RWPE1 (cell line): ENCODE results near the gene WNT7B.

Experiments used
- CTCF ChIA-PET: fragments of 350-600 bp; sonication (Branson Sonifier 250); formaldehyde crosslinking; extraction: SDS; loops from one replicate; lab custom pipeline; 2021; lab: Yijun Ruan, JAX
- POLR2A ChIA-PET: fragments of 400-600 bp; formaldehyde crosslinking; extraction: SDS; loops from one replicate; lab custom pipeline; 2020; ENCODE audit warnings: antibody characterized with exemption; ENCODE audit not compliant: low non-redundant PET; lab: Yijun Ruan, JAX
- DNase-seq: peaks from one replicate; pipeline ENCODE4 v3.0.0; 2012; ENCODE audit warnings: low spot score
- H3K27ac ChIP-seq: fragments of 450-650 bp; 2 replicates; pipeline ENCODE4 v1.5.1; 2017
- CTCF ChIP-seq: fragments of 450-650 bp; conservative IDR thresholded peaks from 2 replicates; pipeline ENCODE4 v1.5.1; 2017; ENCODE audit warnings: low read depth, mild to moderate bottlenecking

WNT7B gene

GRCh38 chr22:45969414-45969799 lies 7.6 kb downstream of the WNT7B start:
- CTCF ChIA-PET: interaction anchor here (0.5 to 0.9 kb wide), 2 partner anchors 106 to 292 kb away, joined by 3 to 8 read pairs; no protein-coding TSS in a partner anchor
- H3K27ac ChIP-seq: peak overlapping the region; percentile 89
- no peak for DNase-seq
- POLR2A ChIA-PET: no interaction called here
- peak; percentile 29 for TF ChIP-seq CTCF

DNA sequence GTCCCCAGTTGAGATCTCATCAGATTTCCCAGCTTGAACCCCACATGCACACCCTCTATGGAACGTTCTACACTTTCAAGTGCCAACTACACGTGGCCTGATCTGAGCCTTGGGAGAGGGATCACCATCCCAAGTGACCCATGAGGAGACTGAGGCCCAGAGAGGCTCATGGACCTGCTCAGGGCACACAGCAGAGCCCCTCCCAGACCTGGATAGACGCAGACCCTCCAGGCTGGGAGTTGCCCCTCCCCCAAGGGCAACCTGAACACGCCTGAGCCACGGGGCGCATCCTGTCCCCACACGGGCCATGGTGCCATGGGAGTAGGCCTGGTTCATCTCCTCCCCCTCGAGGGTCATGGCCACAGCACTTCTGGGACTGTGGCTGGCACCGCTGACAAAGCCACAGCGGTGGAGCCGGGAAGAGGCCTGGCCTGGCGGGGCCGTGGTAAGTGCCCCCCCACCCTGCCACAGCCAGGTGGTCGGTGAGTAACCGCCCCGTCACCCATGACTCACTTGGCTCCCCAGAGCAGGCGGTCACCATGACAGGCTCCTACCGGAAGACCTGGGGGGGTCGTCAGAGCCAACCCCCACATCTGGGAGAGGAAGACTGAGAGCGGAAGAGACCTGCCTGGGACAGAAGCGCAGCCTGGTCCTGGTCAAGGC lies 8.1 kb downstream of the WNT7B start:
- no peak for TF ChIP-seq CTCF
- H3K27ac ChIP-seq: peak overlapping the region; percentile 89
- POLR2A ChIA-PET: no interaction called here
- CTCF ChIA-PET: interaction anchor here (0.9 kb wide), 1 partner anchor 105 kb away, joined by 8 read pairs; no protein-coding TSS in a partner anchor
- peak; percentile 93 for DNase-seq

DNA sequence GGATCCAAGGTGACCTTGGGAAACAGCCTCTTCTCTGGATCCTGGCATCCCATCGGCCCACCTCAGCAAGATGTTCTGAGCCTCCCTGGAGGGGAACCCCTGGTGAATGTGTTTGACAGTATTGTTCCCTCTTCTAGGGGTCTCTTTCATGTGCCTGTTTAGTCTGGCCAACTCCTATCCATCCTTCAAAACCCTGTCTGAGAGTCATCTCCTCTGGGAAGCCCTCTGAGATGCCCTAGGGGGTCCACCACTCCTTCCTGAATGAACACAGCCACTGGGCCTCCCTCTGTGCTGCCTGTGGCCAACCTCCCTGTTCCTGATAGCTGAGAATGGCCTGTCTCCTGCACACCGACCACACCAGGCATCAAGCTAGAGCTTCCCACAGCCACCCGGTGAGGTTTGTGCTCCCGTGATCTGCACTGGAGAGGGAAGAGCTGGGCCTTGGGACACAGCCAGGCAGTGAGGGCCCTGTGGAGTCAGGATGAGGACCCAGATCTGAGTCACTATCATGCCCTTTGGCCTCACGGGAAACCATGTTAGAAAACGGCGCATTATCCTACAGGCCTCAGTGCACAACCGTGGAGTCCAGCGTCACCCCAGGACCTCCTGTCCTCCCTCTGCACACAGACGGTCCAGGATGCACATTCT lies 8.8 kb downstream of the WNT7B start:
- H3K27ac ChIP-seq: peak overlapping the region; percentile 89
- ChIA-PET CTCF (no interaction called here), POLR2A (no interaction called here)
- no peak for TF ChIP-seq CTCF
- no peak for DNase-seq

GRCh38 chr22:45966895-45967365 lies 10.0 kb downstream of the WNT7B start:
- DNase-seq: no peak
- CTCF ChIA-PET: no interaction called here
- TF ChIP-seq CTCF: no peak
- H3K27ac ChIP-seq: no peak overlapping the region
- POLR2A ChIA-PET: no interaction called here

GRCh38 chr22:45966320-45966894 lies 10.6 kb downstream of the WNT7B start:
- H3K27ac ChIP-seq: no peak overlapping the region
- DNase-seq: no peak
- POLR2A ChIA-PET: interaction anchor here (0.6 kb wide), 1 partner anchor 10 kb away, joined by 3 read pairs; the partner anchor contains the start of gene WNT7B
- no peak for TF ChIP-seq CTCF
- CTCF ChIA-PET: interaction anchor here (0.7 kb wide), 1 partner anchor 103 kb away, joined by 3 read pairs; no protein-coding TSS in a partner anchor

GRCh38 chr22:45965563-45965962 lies 11.4 kb downstream of the WNT7B start:
- CTCF ChIA-PET: interaction anchor here (0.7 kb wide), 1 partner anchor 102 kb away, joined by 3 read pairs; no protein-coding TSS in a partner anchor
- no peak overlapping the region for H3K27ac ChIP-seq
- POLR2A ChIA-PET: no interaction called here
- DNase-seq: no peak
- TF ChIP-seq CTCF: no peak
